Astrocyte (in vitro differentiated cells and primary cell): Measurements from ENCODE around the gene CNTNAP2.

Experiments
- CTCF ChIP-seq: IDR thresholded peaks from 2 replicates; pipeline ENCODE4 v1.5.1; 2011; ENCODE audit warnings: low read depth, mild to moderate bottlenecking, inconsistent platforms, low read length, moderate library complexity; ENCODE audit not compliant: insufficient read depth
- EZH2 ChIP-seq: IDR thresholded peaks from 2 replicates; pipeline ENCODE4 v1.6.1; 2012; ENCODE audit warnings: mild to moderate bottlenecking, low read length, inconsistent platforms; ENCODE audit not compliant: insufficient read depth

GRCh38 chr7:147432576-147432975 lies 1316.0 kb downstream of the CNTNAP2 start:
- TF ChIP-seq CTCF (no peak), EZH2 (no peak)
